K562 (cell line): ENCODE data around the gene OR10G7. TPM values are rescaled to one million over a fixed set of nuclear protein-coding genes. Genes with fewer than 3 reads are reported as not detected.

Experiments
- ATAC-seq: fragments of 200-7000 bp; cut with Tn5 transposase; 3 replicates; pipeline ENCODE4 v1.9.1; 2020; ENCODE audit warnings: moderate library complexity
- BruUV-seq: library from RNA; stranded (reverse); fragments of 400-500 nt; replicated peaks from 2 replicates; lab custom pipeline; 2021; lab: Mats Ljungman, UMichigan
- CTCF ChIA-PET: fragments of 300-600 bp; formaldehyde crosslinking; extraction: SDS; loops from one replicate; lab custom pipeline; 2021; ENCODE audit warnings: low intra/inter-chr PET ratio; lab: Yijun Ruan, JAX
- POLR2A ChIA-PET: fragments of 300-600, 350-650 bp; sonication (Branson Sonifier 250); formaldehyde crosslinking; extraction: SDS; loops from one replicate; lab custom pipeline; 2021; ENCODE audit warnings: antibody characterized with exemption, inconsistent platforms; lab: Yijun Ruan, JAX
- DNase-seq, 4 experiments: peaks; one replicate each; pipeline versions ENCODE4 v3.0.0 to v3.0.0-alpha.2; 2011 to 2018; ENCODE audit warnings: low spot score in 3 of 4, mixed read lengths in 3 of 4; ENCODE audit errors: extremely low read depth in 1 of 4
- FAIRE-seq: peaks from 2 replicates; lab custom pipeline; 2011; peaks lifted over from hg19 to GRCh38; lab: Jason Lieb, UNC
- H2AFZ ChIP-seq: 2 replicates; pipeline ENCODE4 v1.6.0; 2011; ENCODE audit warnings: low read depth, low read length, control low read depth, inconsistent platforms
- H3K27ac ChIP-seq: fragments of 200-600 bp; 3 replicates; pipeline ENCODE4 v1.8.0; 2011; ENCODE audit warnings: low read depth, mild to moderate bottlenecking, control low read depth, inconsistent platforms, low read length, moderate library complexity, mixed read lengths; ENCODE audit errors: extremely low read depth
- H3K27me3 ChIP-seq, 2 experiments: fragments of 300-600 bp in 1 of 2; 2 replicates in 1 of 2; 3 replicates in 1 of 2; pipeline versions ENCODE4 v1.6.0 to v1.8.0; 2011; ENCODE audit warnings: inconsistent platforms in 2 of 2, low read length in 2 of 2, mild to moderate bottlenecking in 1 of 2, mixed read lengths in 1 of 2, moderate library complexity in 1 of 2; ENCODE audit not compliant: control insufficient read depth in 2 of 2, insufficient read depth in 2 of 2
- H3K36me3 ChIP-seq: fragments of 300-600 bp; 3 replicates; pipeline ENCODE4 v1.8.0; 2011; ENCODE audit warnings: mild to moderate bottlenecking, low read length, inconsistent platforms; ENCODE audit not compliant: control insufficient read depth, insufficient read depth
- H3K4me1 ChIP-seq, 2 experiments: fragments of 200-600 bp in 1 of 2; replicated peaks in 1 of 2; 2 replicates in 1 of 2; 3 replicates in 1 of 2; pipeline versions ENCODE4 v1.5.1 to v1.8.0; 2011; ENCODE audit warnings: inconsistent platforms in 2 of 2, low read length in 2 of 2, mild to moderate bottlenecking in 1 of 2, mixed read lengths in 1 of 2, moderate library complexity in 1 of 2; ENCODE audit not compliant: control insufficient read depth in 2 of 2, insufficient read depth in 2 of 2
- H3K4me2 ChIP-seq: 2 replicates; pipeline ENCODE4 v1.6.1; 2011; ENCODE audit warnings: low read length, control low read depth, inconsistent platforms, mixed read lengths; ENCODE audit not compliant: insufficient read depth
- H3K4me3 ChIP-seq: fragments of 200-600 bp; sonication (generic), shearing (Covaris generic); 2 replicates; pipeline ENCODE4 v1.5.1; 2016; ENCODE audit warnings: control low read depth, inconsistent platforms
- H3K79me2 ChIP-seq: fragments of 200-600 bp; 3 replicates; pipeline ENCODE4 v1.8.0; 2011; ENCODE audit warnings: low read length, inconsistent platforms; ENCODE audit not compliant: control insufficient read depth, insufficient read depth
- H3K9ac ChIP-seq, 2 experiments: 2 replicates each; pipeline versions ENCODE4 v1.6.0 to v1.6.1; 2011; ENCODE audit warnings: low read depth in 2 of 2, low read length in 2 of 2, control low read depth in 1 of 2, inconsistent platforms in 1 of 2, mild to moderate bottlenecking in 1 of 2, mixed read lengths in 1 of 2; ENCODE audit not compliant: insufficient read depth in 1 of 2
- H3K9me1 ChIP-seq: one replicate; pipeline ENCODE4 v1.6.0; 2011; ENCODE audit warnings: inconsistent platforms, mild to moderate bottlenecking, low read length, moderate library complexity; ENCODE audit not compliant: control insufficient read depth, insufficient read depth
- H3K9me3 ChIP-seq: replicated peaks from 2 replicates; pipeline ENCODE4 v1.5.1; 2011; ENCODE audit warnings: low read depth, low read length, inconsistent platforms; ENCODE audit not compliant: control insufficient read depth, insufficient read depth
- H4K20me1 ChIP-seq: replicated peaks from 2 replicates; pipeline ENCODE4 v1.6.1; 2011; ENCODE audit warnings: low read length, inconsistent platforms, mixed read lengths; ENCODE audit not compliant: control insufficient read depth, insufficient read depth
- ATF3 ChIP-seq, 2 experiments: fragments of 450-650 bp in 1 of 2; sonication (generic) in 1 of 2; formaldehyde crosslinking in 1 of 2; IDR thresholded peaks in 1 of 2; conservative IDR thresholded peaks in 1 of 2; 2 replicates each; pipeline versions ENCODE4 v1.6.1 to v1.8.1; 2016 to 2023; ENCODE audit warnings: mild to moderate bottlenecking in 2 of 2, moderate library complexity in 2 of 2, inconsistent platforms in 1 of 2, missing genetic modification reagents in 1 of 2
- BCL6 ChIP-seq: fragments of 250-450 bp; sonication (Bioruptor Pico); IDR thresholded peaks from 2 replicates; pipeline ENCODE4 v1.4.0; 2020
- FOXK1 ChIP-seq: sonication (generic); formaldehyde crosslinking; IDR thresholded peaks from 2 replicates; pipeline ENCODE4 v1.8.0; 2022; ENCODE audit warnings: missing genetic modification reagents, mild to moderate bottlenecking, borderline replicate concordance
- HDAC2 ChIP-seq: fragments of 450-650 bp; IDR thresholded peaks from 2 replicates; pipeline ENCODE4 v1.6.1; 2016; ENCODE audit warnings: mild to moderate bottlenecking
- KLF6 ChIP-seq: fragments of 250-450 bp; sonication (Bioruptor Pico); IDR thresholded peaks from 2 replicates; pipeline ENCODE4 v1.4.0; 2020; ENCODE audit warnings: mild to moderate bottlenecking, moderate library complexity, borderline replicate concordance
- POLR3A ChIP-seq: IDR thresholded peaks from 2 replicates; pipeline ENCODE4 v1.6.1; 2011; ENCODE audit warnings: borderline replicate concordance, mild to moderate bottlenecking, moderate library complexity; ENCODE audit not compliant: insufficient read length, insufficient read depth; ENCODE audit errors: extremely low read depth
- RAD21 ChIP-seq, 2 experiments: fragments of 250-450 bp in 1 of 2; fragments of 450-650 bp in 1 of 2; sonication (Bioruptor Pico) in 1 of 2; formaldehyde crosslinking in 1 of 2; IDR thresholded peaks in 1 of 2; conservative IDR thresholded peaks in 1 of 2; 2 replicates each; pipeline versions ENCODE4 v1.4.0 to v1.8.0; 2020 to 2022; ENCODE audit warnings: mild to moderate bottlenecking in 2 of 2, moderate library complexity in 1 of 2
- RFX1 ChIP-seq: fragments of 450-650 bp; IDR thresholded peaks from 2 replicates; pipeline ENCODE4 v1.6.1; 2016; ENCODE audit warnings: mild to moderate bottlenecking, moderate library complexity
- SIRT6 ChIP-seq: IDR thresholded peaks from one replicate; pipeline ENCODE4 v1.6.1; 2012; ENCODE audit warnings: low read depth, mild to moderate bottlenecking, control low read depth, inconsistent platforms, low read length, moderate library complexity
- ZNF311 ChIP-seq: fragments of 250-450 bp; sonication (Bioruptor Pico); IDR thresholded peaks from 2 replicates; pipeline ENCODE4 v1.4.0; 2020; ENCODE audit warnings: mild to moderate bottlenecking, moderate library complexity
- ZNF316 ChIP-seq: fragments of 450-650 bp; IDR thresholded peaks from 2 replicates; pipeline ENCODE4 v1.6.1; 2016
- WGBS: fragments of 100-300 bp; shearing (Covaris generic); methylation state at CpG from one replicate; pipeline ENCODE4 v1.1.6; 2016; ENCODE audit warnings: low coverage, mixed read lengths; ENCODE audit not compliant: insufficient coverage; ENCODE audit errors: missing lambda C conversion rate; 5-methylcytosine and 5-hydroxymethylcytosine counted together
- in situ Hi-C: fragments of 300-500 bp; cut with MboI; formaldehyde crosslinking; loops from 4 replicates; pipeline ENCODE4 v1.15.0; 2018; ENCODE audit warnings: inconsistent platforms, mixed read lengths
- intact Hi-C: fragments of 100-400 bp; cut with micrococcal nuclease; formaldehyde crosslinking; loops from 2 replicates; pipeline ENCODE4 v1.14.2; 2022
- polyA plus RNA-seq, 8 experiments: library from polyadenylated mRNA; depleted of rRNA in 4 of 8; stranded (reverse) in 5 of 8; unstranded in 3 of 8; fragments of >200 nt; fragmentation: Nextera tagmentation in 2 of 8; fragmentation: Illumina TruSeq in 1 of 8; extraction: Ambion mirVana in 2 of 8; extraction: Trizol in 1 of 8; gene quantifications; 2 replicates each; pipeline versions ENCODE4 v1.2.1 to v1.2.3, GENCODE V29; 2011 to 2014; ENCODE audit warnings: inconsistent platforms in 1 of 8, missing spikeins in 1 of 8
- total RNA-seq, 7 experiments: library from RNA; depleted of rRNA in 6 of 7; stranded (reverse); fragments of >200 nt in 6 of 7; fragmentation: Illumina TruSeq in 2 of 7; extraction: Trizol in 2 of 7; gene quantifications; 2 replicates each; pipeline versions ENCODE4 v1.2.1 to v1.2.3, GENCODE V29; 2011 to 2021; ENCODE audit warnings: low replicate concordance in 1 of 7
- TF ChIP-seq, protein P1 (sequence below): fragments of 250-450 bp; sonication (Bioruptor Pico); IDR thresholded peaks from 2 replicates; pipeline ENCODE4 v1.8.0; 2021; ENCODE audit warnings: moderate library complexity, mild to moderate bottlenecking, inconsistent platforms

OR10G7 gene
- total and polyA plus RNA-seq, 9 of the 15 experiments (the other 6 are each of a cell fraction or from before 2014, with no cell fraction given): not detected

DNA sequence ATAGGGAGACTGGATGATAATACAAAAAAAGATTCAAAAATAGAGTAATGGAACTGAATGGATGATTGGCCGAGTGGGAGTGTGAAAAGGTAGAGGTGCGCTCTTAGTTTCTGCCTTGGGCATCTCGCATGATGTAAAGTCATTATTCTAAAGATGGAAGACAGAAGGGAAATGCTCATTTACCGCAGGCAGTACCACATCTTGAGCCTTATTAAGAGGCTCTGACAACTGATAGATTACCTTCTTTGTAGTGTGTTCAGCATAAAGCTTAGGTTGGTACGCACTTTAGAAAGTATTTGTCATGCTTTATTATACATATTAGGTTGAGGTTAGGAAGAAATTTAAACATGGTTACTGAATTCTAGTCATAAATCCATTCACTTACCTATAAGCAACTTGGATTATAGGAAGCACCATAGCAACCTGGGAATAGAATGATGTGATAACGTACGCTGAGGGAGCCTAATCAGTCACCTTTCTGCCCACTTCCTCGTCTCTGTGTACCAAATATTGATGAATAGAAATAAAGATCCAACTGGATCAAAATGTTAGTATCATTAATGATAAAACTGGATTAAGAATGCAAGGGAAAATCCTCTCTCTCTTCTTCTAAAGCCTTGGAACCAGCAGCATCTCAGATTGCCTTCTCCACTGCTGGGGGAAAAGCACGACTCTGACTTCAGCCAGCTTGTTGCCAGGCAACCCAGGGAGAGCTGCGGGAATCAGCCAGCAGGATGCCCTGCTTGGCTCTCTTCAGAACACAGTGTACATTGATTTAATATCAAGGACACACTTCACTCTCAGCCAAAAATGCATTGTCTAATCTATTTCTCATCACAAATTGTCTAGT is 45.1 kb upstream of the OR10G7 start:
- H3K9me1 ChIP-seq: no peaks in the 10 kb centered on the region
- H3K36me3 ChIP-seq: no peaks in the 10 kb centered on the region
- ATAC-seq: peak; percentile 51; the same call in 1 of the 3 replicates
- in situ Hi-C loops (no loop called here), intact Hi-C loops (no loop called here)
- FAIRE-seq: no peak
- BruUV-seq: no TSS peak
- no peaks in the 10 kb centered on the region for H3K79me2 ChIP-seq
- DNase-seq: no peak
- 37% methylated on average over 10 of the region's 10 CpGs for WGBS
- no peak overlapping the region for H3K27ac ChIP-seq
- TF ChIP-seq SIRT6 (no peak), POLR3A (no peak), BCL6 (CRISPR knock-in tag) (no peak), RFX1 (peak; percentile 72), FOXK1 (CRISPR knock-in tag) (no peak), KLF6 (no peak), HDAC2 (no peak), ZNF316 (0 out of 2 replicates have a peak, but pooled peaks have one; percentile 19), RAD21 (CRISPR knock-in tag; conservative IDR thresholded peaks at IDR 0.05 in 1 of 2, IDR thresholded peaks at IDR 0.05 in 1 of 2) (no peak), ZNF311 (CRISPR knock-in tag) (no peak), ATF3 (IDR thresholded peaks at IDR 0.05) (no peak), ATF3 (CRISPR knock-in tag; conservative IDR thresholded peaks at IDR 0.05) (no peak)
- TF ChIP-seq, protein P1, sequence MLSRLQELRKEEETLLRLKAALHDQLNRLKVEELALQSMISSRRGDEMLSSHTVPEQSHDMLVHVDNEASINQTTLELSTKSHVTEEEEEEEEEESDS (CRISPR knock-in tag): no peak
- no peak overlapping the region for H2AFZ ChIP-seq
- no peak overlapping the region for H3K4me2 ChIP-seq
- POLR2A ChIA-PET: no interaction called here
- H3K9ac ChIP-seq: no peak overlapping the region
- H3K9me3 ChIP-seq: no peaks in the 10 kb centered on the region
- no peak overlapping the region for H3K4me3 ChIP-seq
- H3K27me3 ChIP-seq: no peaks in the 10 kb centered on the region
- no peaks in the 10 kb centered on the region for H4K20me1 ChIP-seq
- CTCF ChIA-PET: no interaction called here
- H3K4me1 ChIP-seq: peaks cover 0 to 3% of the 10 kb centered on the region in 2 experiments; a peak in 1 of 5 replicates
